Measurements from ENCODE around the gene LIF.

- TF ChIP-seq CTCF (IDR thresholded peaks at IDR 0.05) (no peak), EP300 (IDR thresholded peaks at IDR 0.05) (no peak), POLR2A (IDR thresholded peaks at IDR 0.05; ENCODE audit: low read depth) (no peak)
Observed at GRCh38 chr22:30282616-30283046, 36.1 kb upstream of the LIF start.

Measured in esophagus muscularis mucosa (tissue), 4 donors.